Caco-2 (cell line): Measurements from ENCODE around the gene GPR25. TPM values are rescaled to one million over a fixed set of nuclear protein-coding genes. Genes with fewer than 3 reads are reported as not detected.

Experiments
- BruUV-seq: library from RNA; stranded (reverse); fragments of 400-500 nt; replicated peaks from 2 replicates; lab custom pipeline; 2021; lab: Mats Ljungman, UMichigan
- CTCF ChIA-PET: fragments of 300-600 bp; sonication (Branson Sonifier 250); formaldehyde crosslinking; loops from one replicate; lab custom pipeline; 2022; ENCODE audit warnings: antibody characterized with exemption; lab: Charles Lee
- POLR2A ChIA-PET: fragments of 300-600 bp; sonication (Branson Sonifier 250); formaldehyde crosslinking; loops from one replicate; lab custom pipeline; 2022; ENCODE audit warnings: antibody characterized with exemption; lab: Charles Lee
- DNase-seq, 2 experiments: peaks; one replicate each; pipeline versions ENCODE4 v3.0.0 to v3.0.0-alpha.2; 2020 to 2022
- H3K27me3 ChIP-seq: replicated peaks from 2 replicates; pipeline ENCODE4 v1.6.0; 2011; ENCODE audit warnings: low read length; ENCODE audit not compliant: control insufficient read depth, insufficient read depth
- H3K36me3 ChIP-seq: 2 replicates; pipeline ENCODE4 v1.5.1; 2011; ENCODE audit warnings: low read length; ENCODE audit not compliant: control insufficient read depth, insufficient read depth
- H3K4me1 ChIP-seq: fragments of 250-450 bp; sonication (Bioruptor Pico); 2 replicates; pipeline ENCODE4 v1.5.1; 2020; ENCODE audit warnings: mild to moderate bottlenecking
- H3K4me3 ChIP-seq: 2 replicates; pipeline ENCODE4 v1.5.1; 2011; ENCODE audit warnings: low read depth, mild to moderate bottlenecking, control low read depth, low read length
- H3K9me3 ChIP-seq: fragments of 250-450 bp; sonication (Bioruptor Pico); 2 replicates; pipeline ENCODE4 v1.5.1; 2020; ENCODE audit warnings: mild to moderate bottlenecking, moderate library complexity
- H3K27ac Mint-ChIP-seq: one replicate; pipeline ENCODE4 v1.8.0; 2022; ENCODE audit warnings: mixed read lengths; ENCODE audit not compliant: unreplicated experiment
- H3K27me3 Mint-ChIP-seq: one replicate; pipeline ENCODE4 v1.8.0; 2022; ENCODE audit warnings: mixed read lengths; ENCODE audit not compliant: insufficient read depth, unreplicated experiment
- H3K36me3 Mint-ChIP-seq: one replicate; pipeline ENCODE4 v1.8.0; 2022; ENCODE audit warnings: mild to moderate bottlenecking, mixed read lengths; ENCODE audit not compliant: insufficient read depth, unreplicated experiment
- H3K4me1 Mint-ChIP-seq: one replicate; pipeline ENCODE4 v1.8.0; 2022; ENCODE audit warnings: low read depth, mixed read lengths; ENCODE audit not compliant: unreplicated experiment
- H3K4me3 Mint-ChIP-seq: one replicate; pipeline ENCODE4 v1.8.0; 2022; ENCODE audit warnings: mild to moderate bottlenecking, moderate library complexity, mixed read lengths; ENCODE audit not compliant: unreplicated experiment
- H3K9me3 Mint-ChIP-seq: one replicate; pipeline ENCODE4 v1.8.0; 2022; ENCODE audit warnings: mixed read lengths; ENCODE audit not compliant: unreplicated experiment
- intact Hi-C: fragments of 100-400 bp; cut with micrococcal nuclease; formaldehyde crosslinking; loops from one replicate; pipeline ENCODE4 v1.10.0; 2022; ENCODE audit not compliant: unreplicated experiment
- total RNA-seq: library from RNA; stranded (reverse); gene quantifications from 2 replicates; pipeline ENCODE4 v1.2.3, GENCODE V29; 2022
- TF ChIP-seq, protein P1 (sequence below), 2 experiments: fragments of 200-600 bp in 1 of 2; IDR thresholded peaks; 1 replicate in 1 of 2; 2 replicates in 1 of 2; pipeline versions ENCODE4 v1.5.1 to v1.8.0; 2011 to 2022; ENCODE audit warnings: antibody characterized with exemption in 1 of 2, control low read depth in 1 of 2, inconsistent platforms in 1 of 2, low read depth in 1 of 2, low read length in 1 of 2, mild to moderate bottlenecking in 1 of 2, moderate library complexity in 1 of 2; ENCODE audit not compliant: insufficient read depth in 1 of 2, severe bottlenecking in 1 of 2, unreplicated experiment in 1 of 2

GPR25 gene
- total RNA-seq, 1 experiment from 2014 or later = not detected

DNA sequence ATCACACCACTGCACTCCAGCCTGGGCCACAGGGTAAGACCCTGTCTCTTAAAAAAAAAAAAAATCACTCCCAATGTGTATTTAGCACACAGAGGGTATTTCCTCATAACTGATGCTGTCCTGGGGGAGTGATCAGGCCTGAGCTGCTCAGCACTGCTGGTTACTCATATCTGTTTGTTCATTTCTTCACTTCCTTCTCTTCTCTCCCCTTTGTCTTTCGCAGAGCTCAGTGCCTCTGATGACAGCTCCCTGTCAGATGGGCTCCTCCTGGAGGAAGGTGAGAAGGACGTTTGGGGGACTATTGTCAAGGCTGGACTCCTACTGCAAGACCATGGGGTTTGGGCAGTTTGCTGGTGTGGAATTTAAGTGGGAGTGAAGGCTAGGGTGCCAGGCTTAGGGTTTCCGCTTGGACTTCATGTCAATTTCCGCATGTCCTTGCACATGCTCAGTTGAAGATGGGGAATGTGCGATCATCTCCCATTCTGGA, 34.9 kb downstream of the GPR25 start:
- H3K27me3 Mint-ChIP-seq = no peaks in the 10 kb centered on the region

DNA sequence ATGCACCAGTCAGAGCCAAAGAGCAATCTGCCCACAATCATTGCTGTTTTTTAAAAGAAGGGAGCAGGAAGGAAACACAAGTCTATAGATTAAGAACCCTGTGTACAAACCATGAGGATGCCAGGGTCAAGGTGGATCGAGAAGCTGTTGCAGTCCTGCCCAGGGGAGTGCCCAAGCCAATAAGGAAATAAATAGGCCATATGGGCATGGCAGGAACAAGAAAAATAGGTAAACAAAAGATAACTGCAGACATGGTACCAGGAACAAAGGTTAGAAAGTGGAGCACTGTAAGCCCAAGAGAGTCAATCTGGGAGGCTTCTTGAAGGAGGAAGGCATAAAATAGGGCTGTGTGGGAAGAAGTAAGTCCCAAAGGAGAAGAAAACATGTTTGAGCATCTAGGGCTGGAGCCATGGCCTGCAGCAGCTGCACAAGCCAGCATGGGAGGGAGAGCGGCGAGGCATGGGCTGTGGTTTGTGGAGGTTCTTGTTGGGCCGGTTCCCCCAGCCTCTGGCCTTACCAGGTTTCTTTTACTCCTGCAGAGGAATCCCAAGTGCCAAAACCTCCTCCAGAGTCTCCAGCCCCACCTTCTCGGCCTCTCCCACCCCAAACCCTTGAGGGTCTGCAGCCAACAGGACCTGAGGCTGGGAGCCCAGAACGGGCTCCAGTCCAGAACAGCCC, 35.5 kb downstream of the GPR25 start:
- H3K4me1 ChIP-seq = peaks cover 3% of the 10 kb centered on the region; the same call in 1 of the 2 replicates
- Mint-ChIP-seq H3K9me3 (no peaks in the 10 kb centered on the region), H3K27ac (peak overlapping the region; percentile 60), H3K27me3 (no peaks in the 10 kb centered on the region), H3K36me3 (peaks cover 97% of the 10 kb centered on the region), H3K4me3 (peak overlapping the region; percentile 3), H3K4me1 (peaks cover 11% of the 10 kb centered on the region)
- TF ChIP-seq, protein P1, sequence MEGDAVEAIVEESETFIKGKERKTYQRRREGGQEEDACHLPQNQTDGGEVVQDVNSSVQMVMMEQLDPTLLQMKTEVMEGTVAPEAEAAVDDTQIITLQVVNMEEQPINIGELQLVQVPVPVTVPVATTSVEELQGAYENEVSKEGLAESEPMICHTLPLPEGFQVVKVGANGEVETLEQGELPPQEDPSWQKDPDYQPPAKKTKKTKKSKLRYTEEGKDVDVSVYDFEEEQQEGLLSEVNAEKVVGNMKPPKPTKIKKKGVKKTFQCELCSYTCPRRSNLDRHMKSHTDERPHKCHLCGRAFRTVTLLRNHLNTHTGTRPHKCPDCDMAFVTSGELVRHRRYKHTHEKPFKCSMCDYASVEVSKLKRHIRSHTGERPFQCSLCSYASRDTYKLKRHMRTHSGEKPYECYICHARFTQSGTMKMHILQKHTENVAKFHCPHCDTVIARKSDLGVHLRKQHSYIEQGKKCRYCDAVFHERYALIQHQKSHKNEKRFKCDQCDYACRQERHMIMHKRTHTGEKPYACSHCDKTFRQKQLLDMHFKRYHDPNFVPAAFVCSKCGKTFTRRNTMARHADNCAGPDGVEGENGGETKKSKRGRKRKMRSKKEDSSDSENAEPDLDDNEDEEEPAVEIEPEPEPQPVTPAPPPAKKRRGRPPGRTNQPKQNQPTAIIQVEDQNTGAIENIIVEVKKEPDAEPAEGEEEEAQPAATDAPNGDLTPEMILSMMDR (IDR thresholded peaks at IDR 0.05; ENCODE audit: insufficient read depth in 1 of 2, low read depth in 1 of 2, low read length in 1 of 2, severe bottlenecking in 1 of 2, unreplicated experiment in 1 of 2) = no peak
- H3K36me3 ChIP-seq = peaks cover 16% of the 10 kb centered on the region
- no peaks in the 10 kb centered on the region for H3K9me3 ChIP-seq
- no TSS peak for BruUV-seq
- POLR2A ChIA-PET = interaction anchor here (1.2 to 2.0 kb wide), 2 partner anchors 12 to 15 kb away, joined by 8 to 17 read pairs; no protein-coding TSS in a partner anchor
- intact Hi-C loops = no loop called here
- H3K4me3 ChIP-seq = no peak overlapping the region
- CTCF ChIA-PET = interaction anchor here (0.5 to 0.9 kb wide), 2 partner anchors 17 to 283 kb away, joined by 4 to 5 read pairs; no protein-coding TSS in a partner anchor
- DNase-seq = no peak
- no peaks in the 10 kb centered on the region for H3K27me3 ChIP-seq

More for the DNA sequence above, 34.9 kb downstream of the GPR25 start:
- Histone ChIP-seq H3K9me3 (no peaks in the 10 kb centered on the region), H3K4me3 (no peak overlapping the region), H3K27me3 (no peaks in the 10 kb centered on the region), H3K4me1 (peaks cover 3% of the 10 kb centered on the region; the same call in 1 of the 2 replicates), H3K36me3 (peaks cover 13% of the 10 kb centered on the region)
- TF ChIP-seq, protein P1 (IDR thresholded peaks at IDR 0.05; ENCODE audit: insufficient read depth in 1 of 2, low read depth in 1 of 2, low read length in 1 of 2, severe bottlenecking in 1 of 2, unreplicated experiment in 1 of 2) = no peak
- H3K36me3 Mint-ChIP-seq = peaks cover 97% of the 10 kb centered on the region
- ChIA-PET POLR2A (interaction anchor here (0.8 to 2.0 kb wide), 3 partner anchors 11 to 16 kb away, joined by 5 to 17 read pairs (median 8); no protein-coding TSS in a partner anchor), CTCF (interaction anchor here (0.5 to 0.9 kb wide), 3 partner anchors 11 to 283 kb away, joined by 3 to 5 read pairs (median 4); no protein-coding TSS in a partner anchor)
- intact Hi-C loops = loop anchor here (1.0 kb wide), 1 partner anchor 10 kb away; no protein-coding TSS in a partner anchor
- H3K4me1 Mint-ChIP-seq = peaks cover 11% of the 10 kb centered on the region
- no peak overlapping the region for H3K4me3 Mint-ChIP-seq
- peak overlapping the region; percentile 60 for H3K27ac Mint-ChIP-seq
- DNase-seq = peak in 1 of 2 experiments; percentile 38
- BruUV-seq = no TSS peak
- H3K9me3 Mint-ChIP-seq = no peaks in the 10 kb centered on the region

DNA sequence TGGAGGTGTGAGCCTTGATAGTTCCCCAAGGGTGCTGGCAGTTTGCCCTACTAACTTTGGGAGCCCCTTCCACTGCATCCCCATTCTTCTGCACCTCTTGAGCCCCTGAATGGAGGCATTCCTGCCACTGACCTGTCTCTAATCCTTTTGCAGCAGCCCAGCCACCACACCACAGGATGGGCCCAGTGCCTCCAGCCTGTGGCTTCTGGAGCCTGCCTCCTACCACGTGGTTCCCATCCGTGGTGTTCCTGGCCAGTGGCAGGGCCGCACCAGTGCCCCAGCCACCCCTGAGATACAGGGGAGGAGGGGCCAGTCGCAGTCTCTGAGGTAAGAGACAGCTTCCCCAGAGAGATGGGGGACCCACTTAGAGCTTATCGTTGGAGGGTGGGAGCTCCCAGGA, 36.3 kb downstream of the GPR25 start:
- no peaks in the 10 kb centered on the region for H3K9me3 ChIP-seq
- ChIA-PET POLR2A (no interaction called here), CTCF (no interaction called here)
- Mint-ChIP-seq H3K27ac (peak overlapping the region; percentile 60), H3K9me3 (no peaks in the 10 kb centered on the region), H3K36me3 (peaks cover 97% of the 10 kb centered on the region), H3K27me3 (no peaks in the 10 kb centered on the region), H3K4me1 (peaks cover 11% of the 10 kb centered on the region), H3K4me3 (no peak overlapping the region)
- DNase-seq = no peak
- H3K36me3 ChIP-seq = peaks cover 16% of the 10 kb centered on the region
- H3K4me1 ChIP-seq = peaks cover 3% of the 10 kb centered on the region; the same call in 1 of the 2 replicates
- no peak overlapping the region for H3K4me3 ChIP-seq
- intact Hi-C loops = no loop called here
- BruUV-seq = no TSS peak
- H3K27me3 ChIP-seq = no peaks in the 10 kb centered on the region
- TF ChIP-seq, protein P1 (IDR thresholded peaks at IDR 0.05; ENCODE audit: insufficient read depth in 1 of 2, low read depth in 1 of 2, low read length in 1 of 2, severe bottlenecking in 1 of 2, unreplicated experiment in 1 of 2) = no peak
